Stimulated activated CD4-positive, alpha-beta T cell treated with anti-CD3 and anti-CD28 coated beads, Interleukin-4, amount 100 ng/mL, for 24 hours (primary cell): Measurements from ENCODE around the gene UBE2V1.
"Not testable (repeated sequence)": the region's sequence is repeated elsewhere in the genome, so short reads cannot be mapped to it uniquely, and the experiment has no call there.

ENCODE experiments used
- DNase-seq: peaks from one replicate; pipeline ENCODE4 v3.0.0-alpha.2; 2020

Gene UBE2V1

GRCh38 chr20:50112512-50113419 lies at the start of gene UBE2V1:
UBE2V1 (minus strand) TSS chr20:50113150; CDS start chr20:50113128, 22 bp downstream.
- DNase-seq, result peak; percentile 89

GRCh38 chr20:50161494-50161893 lies 48.5 kb upstream of the UBE2V1 start:
- not testable (repeated sequence) for DNase-seq

GRCh38 chr20:50153500-50154377 lies 40.8 kb upstream of the UBE2V1 start, which contains the start of gene PEDS1:
PEDS1 (minus strand) TSS chr20:50153723; CDS start chr20:50153637, 86 bp downstream.
- DNase-seq, result peak; percentile 84

GRCh38 chr20:50153153-50153499 lies 40.2 kb upstream of the UBE2V1 start:
- no peak for DNase-seq

- no peak for DNase-seq
Observed at GRCh38 chr20:50152394-50153152, 39.6 kb upstream of the UBE2V1 start.

- no peak for DNase-seq
Observed at GRCh38 chr20:50151034-50151743, 38.2 kb upstream of the UBE2V1 start.

GRCh38 chr20:50149481-50150254 lies 36.7 kb upstream of the UBE2V1 start:
- DNase-seq, result no peak

GRCh38 chr20:50146732-50147662 lies 34.0 kb upstream of the UBE2V1 start:
- peak; percentile 79 for DNase-seq

- no peak for DNase-seq
Observed at GRCh38 chr20:50146214-50146613, 33.3 kb upstream of the UBE2V1 start.

GRCh38 chr20:50145566-50145965 lies 32.6 kb upstream of the UBE2V1 start:
- DNase-seq, result no peak

GRCh38 chr20:50144362-50144761 lies 31.4 kb upstream of the UBE2V1 start:
- DNase-seq, result no peak

- no peak for DNase-seq
Observed at GRCh38 chr20:50142812-50143211, 29.9 kb upstream of the UBE2V1 start.

- no peak for DNase-seq
Observed at GRCh38 chr20:50141811-50142561, 29.0 kb upstream of the UBE2V1 start.

GRCh38 chr20:50141018-50141675 lies 28.2 kb upstream of the UBE2V1 start:
- no peak for DNase-seq

GRCh38 chr20:50140339-50140859 lies 27.4 kb upstream of the UBE2V1 start:
- DNase-seq, result no peak

- DNase-seq, result no peak
Observed at GRCh38 chr20:50138479-50139393, 25.8 kb upstream of the UBE2V1 start.

- no peak for DNase-seq
Observed at GRCh38 chr20:50138120-50138478, 25.1 kb upstream of the UBE2V1 start.

- not testable (repeated sequence) for DNase-seq
Observed at GRCh38 chr20:50137702-50138101, 24.8 kb upstream of the UBE2V1 start.
